NCI-H2227 treated with DMSO at 0.1 percent for 48 hours (cell line): ENCODE results near the gene TMEFF2.

Source experiments
- DNase-seq: peaks from one replicate; lab custom pipeline; 2025; lab: John Stamatoyannopoulos, UW

The TMEFF2 gene

DNA sequence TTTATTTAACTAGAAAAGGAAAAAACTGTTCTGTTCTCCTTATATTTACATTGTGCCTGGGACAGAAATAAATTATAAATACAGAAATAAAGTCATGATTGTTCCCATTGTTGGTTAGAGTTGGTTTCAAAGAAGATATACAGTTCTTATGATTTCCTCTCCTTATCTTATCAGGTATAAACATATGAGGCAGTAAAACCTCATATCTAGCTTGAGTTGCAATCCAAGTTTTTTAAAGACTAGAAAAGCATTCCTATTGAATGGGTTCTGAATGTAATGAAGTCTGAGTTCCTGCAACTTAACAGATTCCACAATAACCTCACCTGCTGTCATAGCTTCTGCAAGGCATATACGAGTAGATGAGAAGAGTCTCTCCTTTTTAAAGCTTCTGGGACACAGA is 233.2 kb downstream of the TMEFF2 start:
- DNase-seq = no peak

DNA sequence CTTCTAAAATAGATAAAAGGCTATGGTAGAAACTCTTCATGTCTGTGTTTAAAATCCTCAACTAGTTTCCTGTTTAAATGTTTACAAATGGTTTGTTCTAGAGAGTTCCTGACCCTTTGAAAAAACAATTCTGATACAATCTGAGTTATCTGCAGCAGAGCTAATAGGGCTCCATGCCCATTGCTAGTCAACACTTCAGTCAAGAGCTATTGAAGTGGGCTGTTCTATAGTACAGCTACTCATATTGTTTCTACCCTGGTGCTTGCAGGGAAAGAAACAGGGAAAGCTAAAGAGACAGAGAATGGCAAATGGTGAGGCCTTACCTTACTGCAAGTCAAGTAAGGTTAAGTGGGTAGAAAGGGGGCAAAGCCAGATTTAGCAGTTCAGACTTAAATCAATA is 235.5 kb downstream of the TMEFF2 start:
- peak; percentile 53 for DNase-seq

DNA sequence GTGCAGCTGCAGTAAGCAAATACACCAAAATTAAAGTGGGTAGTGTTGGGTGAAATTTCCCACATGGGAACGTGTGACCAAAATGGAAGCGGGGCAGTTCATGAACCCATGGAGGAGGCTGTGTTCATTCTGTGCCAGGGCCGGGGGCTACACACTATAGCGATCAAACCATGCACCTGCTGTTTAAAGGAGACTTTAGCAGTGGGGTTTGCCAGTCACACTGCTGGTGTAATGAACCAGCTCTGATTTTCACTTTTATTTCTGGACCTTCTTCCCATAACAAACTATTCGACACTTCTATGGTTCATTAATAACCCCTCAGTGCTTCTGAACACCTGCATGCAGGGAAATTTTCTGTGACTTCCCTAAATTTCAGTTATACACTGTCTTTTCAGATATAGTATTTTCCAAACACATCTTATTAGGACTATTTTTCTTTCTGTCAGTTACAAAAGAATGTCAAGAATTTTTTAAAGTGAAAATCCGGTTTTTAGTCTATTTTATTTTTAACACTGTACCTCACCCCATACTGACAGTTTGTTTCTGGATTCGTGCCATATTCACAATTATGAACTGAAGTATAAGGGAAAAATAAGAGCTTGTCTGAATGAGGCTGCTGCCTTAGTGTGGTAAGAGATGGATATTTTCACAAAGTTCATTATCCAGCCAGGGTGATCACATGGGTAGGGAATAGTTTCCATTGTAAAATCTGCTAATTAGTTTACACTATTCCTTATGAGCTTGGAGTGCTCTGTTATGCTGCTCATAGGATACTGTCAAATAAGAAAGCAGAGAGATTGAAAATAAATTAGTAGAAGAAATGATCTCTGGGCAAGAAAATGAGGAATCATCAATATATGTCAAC is 236.5 kb downstream of the TMEFF2 start:
- DNase-seq = no peak

DNA sequence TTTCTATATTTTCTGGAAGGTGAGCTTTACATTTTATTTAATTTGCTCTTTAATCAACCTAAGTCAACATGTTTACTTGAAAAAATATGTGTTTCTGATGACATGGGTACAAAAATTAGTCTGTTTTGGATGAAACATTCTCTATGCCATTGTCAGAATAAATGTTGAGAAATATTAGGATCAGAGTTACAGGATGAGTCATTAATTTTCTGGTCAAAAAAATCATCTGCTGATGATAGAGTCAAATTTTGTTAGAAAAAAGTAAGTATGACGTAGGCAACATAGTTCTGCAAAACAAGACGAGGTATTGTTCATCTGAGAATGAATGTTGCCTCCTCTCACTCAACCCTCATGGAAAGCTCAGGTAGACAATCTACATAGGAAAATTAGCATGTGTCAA is 240.3 kb downstream of the TMEFF2 start:
- no peak for DNase-seq

DNA sequence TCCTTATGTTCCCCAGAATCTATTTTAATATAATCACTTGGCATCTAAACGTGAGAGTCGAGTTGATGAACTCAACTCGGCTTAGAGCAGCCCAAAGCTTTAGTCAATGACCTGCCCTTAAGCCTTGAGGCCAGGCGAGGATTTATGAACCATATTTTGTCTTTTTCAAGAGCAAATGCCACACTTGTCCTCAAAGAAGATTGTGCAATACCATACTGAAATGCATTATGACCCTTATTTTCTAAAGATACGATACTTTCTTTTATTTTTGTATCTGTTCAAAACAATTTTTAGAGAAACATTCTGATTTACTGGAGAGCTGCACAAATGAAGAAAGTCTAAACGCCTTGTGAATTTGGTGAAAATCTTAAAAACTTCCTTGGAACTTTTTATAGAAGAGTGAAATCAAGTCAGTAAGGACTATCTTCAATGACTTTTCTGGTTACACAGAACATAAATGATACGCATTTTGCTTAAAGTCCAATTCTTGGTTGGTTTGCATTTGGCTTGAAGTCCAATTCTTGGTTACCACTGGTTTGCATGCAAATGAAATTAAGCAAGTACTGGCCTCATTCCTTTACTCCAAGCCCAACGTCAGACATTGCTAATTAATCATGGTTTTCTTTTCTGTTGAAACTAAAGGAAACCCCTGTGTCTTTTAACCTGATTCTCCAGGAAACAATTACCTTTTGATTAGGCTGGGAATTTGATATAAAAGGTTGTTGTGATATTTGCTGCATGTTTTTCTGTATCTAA is 242.0 kb downstream of the TMEFF2 start:
- DNase-seq = no peak

DNA sequence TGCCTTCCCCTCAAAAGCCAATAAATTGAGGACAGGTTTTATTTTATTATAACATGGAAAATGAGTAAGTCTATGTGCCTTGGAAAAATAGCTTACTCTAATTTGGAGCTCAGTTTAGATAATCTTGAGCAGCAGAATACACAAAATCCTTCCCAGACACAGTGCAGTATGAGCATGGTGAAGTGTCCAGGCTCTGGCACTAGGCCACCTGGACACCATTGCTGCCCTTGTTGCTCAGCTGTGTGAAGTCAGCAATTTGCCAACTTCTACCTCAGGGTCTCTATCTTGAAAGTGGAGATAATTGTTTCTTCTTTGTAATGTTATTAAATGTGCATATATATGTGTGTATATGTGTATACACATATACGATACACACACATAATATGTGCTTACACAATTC is 242.9 kb downstream of the TMEFF2 start:
- no peak for DNase-seq

DNA sequence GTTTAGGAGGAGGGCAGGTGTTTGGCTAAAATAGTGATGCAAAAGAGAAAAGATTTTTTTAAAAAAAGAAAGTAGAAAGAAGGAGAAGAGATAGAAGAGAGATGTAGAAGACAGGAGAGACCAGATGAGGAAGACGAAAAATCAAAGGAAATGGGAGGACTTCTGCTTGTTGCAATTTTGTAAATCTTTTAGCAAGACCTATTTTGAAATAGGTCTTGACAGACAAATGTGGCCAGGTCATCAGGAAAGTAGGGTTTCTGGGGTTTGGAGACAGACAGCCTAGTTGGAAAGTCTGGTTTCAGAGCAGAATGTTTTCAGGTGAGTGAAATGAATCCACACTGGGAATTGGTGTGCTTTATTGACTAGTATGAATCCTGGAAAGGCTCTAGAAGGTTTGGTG is 243.4 kb downstream of the TMEFF2 start:
- no peak for DNase-seq

DNA sequence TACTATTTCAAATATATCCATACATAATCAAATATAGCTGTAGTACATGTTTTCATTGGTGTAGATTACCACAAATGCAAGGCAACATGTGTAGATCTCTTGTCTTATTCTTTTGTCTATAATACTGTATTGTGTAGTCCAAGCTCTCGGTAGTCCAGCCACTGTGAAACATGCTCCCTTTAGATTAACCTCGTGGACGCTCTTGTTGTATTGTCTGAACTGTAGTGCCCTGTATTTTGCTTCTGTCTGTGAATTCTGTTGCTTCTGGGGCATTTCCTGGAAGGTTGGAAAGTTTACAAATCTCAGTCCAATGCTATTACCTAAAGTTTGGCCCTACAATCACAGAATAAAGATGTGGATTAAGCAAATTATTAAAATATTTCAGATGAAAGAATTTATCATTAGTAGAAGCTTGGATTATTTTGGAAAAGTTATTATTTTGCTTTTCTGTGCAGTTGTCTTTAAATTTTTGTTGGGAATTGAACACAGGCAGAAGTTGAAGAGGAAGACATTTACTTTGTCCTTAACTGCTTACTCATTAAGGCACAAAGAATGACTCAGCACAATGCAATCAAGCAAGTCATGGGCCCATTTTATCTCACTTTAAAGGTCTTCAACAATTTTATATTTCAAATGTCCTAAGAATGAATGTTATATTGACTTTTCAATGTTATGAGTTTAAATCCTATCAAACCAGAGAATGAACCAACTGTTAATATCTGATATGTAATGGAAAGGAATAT is 244.4 kb downstream of the TMEFF2 start:
- no peak for DNase-seq

DNA sequence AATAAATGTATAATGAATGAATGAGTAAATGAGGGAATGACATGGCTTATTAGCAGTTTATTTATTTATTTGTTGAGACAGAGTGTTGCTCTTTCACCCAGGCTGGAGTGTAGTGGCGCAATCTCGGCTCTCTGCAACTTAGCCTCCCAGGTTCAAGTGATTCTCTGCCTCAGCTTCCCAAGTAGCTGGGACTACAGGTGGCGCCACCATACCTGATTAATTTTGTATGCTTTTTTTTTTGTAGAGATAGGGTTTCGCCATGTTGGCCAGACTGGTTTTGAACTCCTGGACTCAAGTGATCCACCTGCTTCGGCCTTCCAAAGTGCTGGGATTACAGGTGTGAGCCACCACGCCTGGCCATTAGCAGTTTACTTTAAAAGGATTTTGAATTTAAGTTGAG is 247.5 kb downstream of the TMEFF2 start:
- no peak for DNase-seq

DNA sequence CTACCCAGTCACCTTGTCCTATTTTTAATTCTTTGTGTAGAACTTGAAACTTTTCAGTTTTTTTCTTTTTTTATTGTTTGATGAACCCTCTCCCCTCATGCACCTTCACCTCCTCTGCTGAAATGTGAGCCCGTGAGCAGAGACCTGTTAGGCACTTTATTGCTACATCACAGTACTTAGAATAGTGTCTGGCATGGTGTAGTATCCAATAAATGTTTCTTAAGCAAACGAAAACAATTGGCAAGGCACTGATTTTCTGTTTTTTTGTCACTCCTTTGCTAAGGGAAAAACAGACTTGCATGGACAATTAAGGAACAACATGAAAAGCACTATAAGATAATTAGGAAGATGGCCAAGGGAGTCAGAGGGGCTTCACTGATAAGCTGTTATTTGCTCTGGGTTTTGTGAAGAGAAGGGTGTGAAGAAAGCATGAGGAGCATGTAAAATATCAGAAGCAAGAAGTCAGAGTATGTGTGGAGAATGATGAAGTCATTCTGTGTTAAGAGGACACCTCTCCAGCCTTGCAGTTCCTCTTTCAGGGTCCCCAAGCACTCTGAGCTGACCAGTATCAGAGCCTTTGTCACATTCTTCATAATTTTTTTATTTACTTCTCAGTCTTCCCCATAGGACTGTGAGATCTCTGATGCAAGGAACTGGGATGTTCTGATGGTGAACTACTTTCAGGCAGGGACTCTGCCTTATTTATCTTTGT is 248.1 kb downstream of the TMEFF2 start:
- no peak for DNase-seq

DNA sequence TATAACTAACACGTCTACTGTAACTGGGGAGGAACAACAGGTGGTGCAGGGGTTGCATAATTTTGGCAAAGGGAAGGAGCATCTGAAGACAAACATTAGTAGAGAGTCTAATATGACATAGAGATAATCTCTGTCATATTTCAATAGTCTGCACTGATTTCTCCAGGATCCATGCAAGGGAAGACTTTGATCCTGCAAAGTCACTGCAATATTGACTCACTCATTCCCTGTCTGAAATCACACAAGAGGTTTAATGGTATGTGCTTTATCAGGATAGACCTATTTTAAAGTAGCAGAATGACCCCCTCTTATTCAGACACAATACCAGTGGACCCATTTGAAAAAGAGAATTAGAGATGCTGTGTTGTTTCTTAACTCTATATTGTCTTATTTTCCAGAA is 249.1 kb downstream of the TMEFF2 start:
- no peak for DNase-seq

DNA sequence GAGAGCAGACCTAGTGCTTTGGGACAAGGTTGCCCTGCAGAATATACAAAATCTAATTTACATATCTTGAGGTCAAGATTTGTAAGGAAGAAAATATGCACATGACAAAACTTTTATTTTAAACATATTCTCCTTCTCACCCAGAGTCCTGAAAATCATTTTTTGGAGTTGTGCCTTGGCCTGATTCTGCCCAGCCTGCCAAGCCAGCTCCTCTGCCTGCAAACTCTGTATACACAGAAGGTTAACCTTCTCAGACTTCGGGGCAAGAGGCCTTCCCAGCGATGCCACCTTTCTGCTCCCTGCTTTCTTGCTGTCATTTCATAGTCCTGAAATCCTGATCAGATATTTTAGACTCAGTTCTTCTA is 252.0 kb downstream of the TMEFF2 start:
- no peak for DNase-seq

DNA sequence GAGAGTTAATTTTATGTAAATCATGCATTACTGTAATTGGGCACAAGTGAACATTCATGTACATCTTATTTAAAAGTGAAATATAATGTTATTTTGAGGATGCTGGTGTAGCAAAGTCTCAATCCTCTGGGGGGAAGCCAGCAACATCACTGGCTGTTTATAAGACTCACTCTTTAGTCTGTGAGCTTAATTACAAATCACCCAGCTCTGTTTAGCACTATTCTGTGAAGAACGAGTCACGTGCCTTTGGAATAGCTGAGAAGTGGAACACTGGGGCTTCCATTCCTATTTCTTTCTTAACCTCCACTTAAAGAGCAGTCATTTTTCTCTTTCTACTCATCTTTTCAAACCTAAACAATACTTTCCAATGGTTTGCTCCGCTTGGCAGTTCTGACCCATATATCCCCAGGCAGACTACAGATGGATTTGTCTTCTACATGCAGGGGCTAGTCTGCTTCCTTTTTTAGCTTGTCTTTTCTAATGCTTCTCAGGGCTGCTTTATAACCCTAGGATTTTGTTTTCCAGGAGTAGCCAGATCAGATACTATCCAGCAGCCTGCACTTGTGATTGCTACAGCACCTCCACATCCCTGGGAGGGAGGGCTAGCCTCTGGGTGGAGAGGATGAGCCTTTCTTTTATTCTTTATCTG is 252.5 kb downstream of the TMEFF2 start:
- peak; percentile 16 for DNase-seq

DNA sequence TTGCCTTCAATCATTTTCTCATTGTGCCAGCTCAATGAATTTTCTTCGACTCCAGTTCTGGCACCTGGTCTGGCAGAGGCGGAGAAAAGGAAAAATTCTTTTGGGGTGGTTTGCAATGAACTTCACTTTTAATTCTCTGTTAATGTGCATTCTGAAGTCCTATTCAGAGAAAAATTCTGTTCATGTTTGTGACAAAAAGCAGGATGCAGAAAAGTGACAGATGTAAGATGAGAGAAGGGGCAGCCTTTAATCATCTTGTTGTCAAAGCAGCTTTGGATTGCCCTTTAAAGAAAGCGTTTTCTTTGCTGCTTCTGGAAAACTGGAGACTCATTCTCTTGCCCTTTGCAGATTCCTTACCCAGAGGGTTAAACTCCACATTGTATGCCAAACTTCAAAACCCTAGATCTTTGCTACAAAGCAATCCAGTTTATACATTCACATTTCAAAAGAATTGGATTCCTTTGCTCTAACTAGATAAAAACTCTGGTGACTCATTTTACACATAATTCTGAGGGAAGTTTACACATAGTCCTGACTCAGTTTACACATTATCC is 253.3 kb downstream of the TMEFF2 start:
- no peak for DNase-seq

DNA sequence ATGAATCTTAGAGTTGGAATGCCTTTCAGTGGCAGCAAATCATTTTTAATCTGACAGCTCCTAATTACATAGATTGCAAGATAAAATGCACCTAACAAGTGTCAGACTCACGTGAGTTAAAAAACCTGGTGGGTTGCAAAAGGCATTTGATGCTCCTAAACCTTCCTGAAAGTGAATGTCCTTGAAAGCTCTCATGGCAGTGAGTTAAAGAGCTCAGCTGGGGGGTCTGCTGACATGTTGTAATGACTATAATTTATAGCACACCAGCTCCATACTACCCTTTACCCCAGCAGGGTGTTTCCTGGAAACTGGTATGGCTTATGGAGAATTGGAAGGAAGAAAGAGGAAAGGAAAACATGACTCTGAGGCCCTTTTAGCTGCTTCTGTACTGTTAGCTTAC is 256.0 kb downstream of the TMEFF2 start:
- DNase-seq = peak; percentile 96

DNA sequence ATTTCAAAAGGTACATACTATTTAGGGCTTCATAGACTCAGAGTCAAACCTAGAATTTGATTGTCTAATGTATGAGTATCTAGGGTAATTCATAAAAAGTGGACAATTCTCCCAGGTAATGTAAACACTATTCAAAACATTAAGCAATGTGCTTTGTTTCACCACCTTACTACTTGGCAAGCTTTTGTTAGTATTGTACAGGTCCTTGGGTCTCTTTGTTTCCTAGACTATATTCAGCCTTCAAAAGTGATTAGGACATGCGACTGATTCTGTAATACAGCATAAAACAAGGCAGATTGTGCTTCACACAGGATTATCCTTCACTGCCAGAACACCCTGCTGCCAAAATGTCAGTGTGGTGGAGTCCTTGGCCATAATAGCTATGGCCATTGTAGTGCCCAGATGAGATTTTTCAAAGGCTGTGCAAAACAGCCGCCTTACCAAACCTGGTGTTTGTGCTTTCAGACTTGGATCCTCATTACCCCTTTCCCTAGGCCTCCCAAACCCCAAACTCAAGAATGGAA is 257.8 kb downstream of the TMEFF2 start:
- no peak for DNase-seq

DNA sequence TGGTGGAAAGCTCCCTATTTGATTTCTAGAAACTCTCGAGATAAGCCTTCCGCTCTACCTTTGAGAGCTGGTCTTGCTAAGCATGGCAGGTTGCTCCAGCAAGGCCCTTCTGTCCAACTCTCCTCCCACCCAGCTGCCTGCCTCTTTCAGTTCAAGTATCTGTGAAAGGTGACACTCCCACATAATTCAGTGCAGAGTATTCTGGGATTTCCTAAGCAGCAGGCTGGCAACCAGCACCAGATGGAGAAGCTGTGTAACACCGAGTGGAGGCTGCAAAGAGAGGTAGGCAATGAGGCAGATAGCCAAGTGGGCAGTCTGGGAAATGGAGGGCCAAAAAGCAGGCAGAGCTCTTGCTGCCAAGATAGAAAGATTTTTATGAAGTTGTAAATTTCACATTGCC is 259.5 kb downstream of the TMEFF2 start:
- DNase-seq = peak; percentile 85

DNA sequence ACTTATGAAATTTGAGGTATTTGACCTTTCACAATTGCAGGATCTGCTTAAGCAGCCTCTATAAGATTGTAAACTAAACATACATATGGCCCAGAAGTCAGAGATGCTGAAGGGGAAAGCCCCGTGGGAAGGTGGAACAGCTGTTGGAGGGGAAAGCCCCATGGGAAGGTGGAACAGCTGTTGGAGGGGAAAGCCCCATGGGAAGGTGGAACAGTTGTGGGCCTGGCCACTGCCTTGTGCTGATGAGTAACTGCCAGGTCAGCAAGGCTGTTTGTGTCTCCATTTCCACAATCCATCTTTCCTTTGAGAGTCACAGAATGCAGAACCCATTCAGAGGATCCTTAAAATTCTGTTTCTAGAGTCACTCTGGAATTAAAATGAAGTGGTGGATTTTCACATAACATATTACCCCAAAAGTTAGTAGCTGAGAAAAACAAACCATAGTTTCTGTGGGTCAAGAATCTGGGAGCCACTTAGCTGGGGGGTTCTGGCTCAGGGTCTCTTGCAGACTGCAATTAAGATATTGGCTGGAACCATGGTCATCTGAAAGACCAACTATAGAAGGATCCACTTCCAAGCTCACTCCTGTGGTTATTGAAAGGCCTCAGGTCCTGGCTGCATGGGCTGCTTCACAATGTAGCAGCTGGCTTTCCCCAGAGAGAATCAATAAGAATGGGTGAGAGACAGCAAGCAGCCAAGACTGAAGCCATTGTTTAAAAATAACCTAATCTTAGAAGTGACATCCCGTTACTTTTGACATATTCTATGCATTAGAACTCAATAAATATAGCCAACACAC is 261.2 kb downstream of the TMEFF2 start:
- no peak for DNase-seq

DNA sequence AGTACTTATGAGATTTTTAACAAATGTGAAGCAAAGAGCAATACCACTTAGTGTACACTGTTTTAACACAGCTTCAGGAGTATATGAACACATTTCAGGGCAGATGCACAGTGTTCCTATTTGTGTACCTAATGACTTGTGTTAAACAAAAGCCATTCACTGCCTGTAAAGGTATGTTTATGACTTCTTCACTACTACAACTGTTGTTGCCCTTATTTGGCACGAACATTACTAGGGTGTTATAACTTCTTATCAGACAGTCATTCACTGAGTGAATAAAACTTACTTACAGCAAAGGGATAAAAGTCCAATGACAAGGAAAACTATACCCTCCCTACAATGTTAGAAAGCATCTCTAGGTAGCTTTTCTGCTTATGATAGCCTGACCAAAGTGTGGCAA is 262.4 kb downstream of the TMEFF2 start:
- DNase-seq = no peak

DNA sequence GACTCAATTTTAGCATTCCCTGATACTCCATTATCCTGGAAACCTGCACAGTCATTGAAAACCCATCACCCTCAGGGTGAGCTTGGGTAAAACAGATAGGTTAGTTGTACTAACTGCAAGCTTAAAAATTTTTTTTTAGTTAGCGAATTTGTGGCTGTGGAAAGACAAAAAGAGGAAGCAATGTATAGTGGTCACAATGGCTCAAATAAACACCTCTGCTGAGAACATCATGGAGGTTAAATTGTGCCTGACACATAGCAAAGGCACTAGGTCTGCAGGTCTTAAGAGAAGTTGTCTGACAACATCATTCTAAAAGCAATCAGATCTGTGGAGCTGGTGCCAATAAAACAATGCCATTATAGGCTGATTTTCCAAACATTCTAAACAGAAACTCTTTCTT is 263.4 kb downstream of the TMEFF2 start:
- DNase-seq = no peak
